SH-SY5Y (cell line): ENCODE measurements around the gene CCM2L.
A peak's percentile ranks its signal among the peaks of the same experiment; 100 is the strongest.

ENCODE experiments used
- GATA2 ChIP-seq: IDR thresholded peaks from 2 replicates; pipeline ENCODE4 v1.6.1; 2011; ENCODE audit warnings: mild to moderate bottlenecking, low read depth, low read length
- GATA3 ChIP-seq: IDR thresholded peaks from 2 replicates; pipeline ENCODE4 v1.6.1; 2011; ENCODE audit warnings: low read depth, mild to moderate bottlenecking, low read length, moderate library complexity

GRCh38 chr20:32029561-32029960 is 19.3 kb downstream of the CCM2L start:
- peak; percentile 21; the same call in 1 of the 2 replicates for TF ChIP-seq GATA2
- no peak for TF ChIP-seq GATA3
